Measurements from ENCODE around the gene PRKAG1. TPM values are rescaled to one million over a fixed set of nuclear protein-coding genes. Genes with fewer than 3 reads are reported as not detected.

Gene PRKAG1
- total RNA-seq, 6 experiments from 2014 or later = 79.0 to 92.0 (median 83.3) TPM

GRCh38 chr12:48977290-48978281, 41.0 kb downstream of the PRKAG1 start:
- peak; percentile 74 for DNase-seq
- Mint-ChIP-seq H3K4me3 (no peak overlapping the region; the same call in 1 of the 2 replicates), H3K36me3 (ENCODE audit: low read depth) (peaks cover 6% of the 10 kb centered on the region; the same call in 1 of the 2 replicates), H3K4me1 (ENCODE audit: low read depth) (peaks cover 58% of the 10 kb centered on the region), H3K27me3 (ENCODE audit: insufficient read depth) (peaks cover 52% of the 10 kb centered on the region), H3K9me3 (no peaks in the 10 kb centered on the region), H3K27ac (peak overlapping the region; percentile 44)
- TF ChIP-seq CTCF (IDR thresholded peaks at IDR 0.05) = peak; percentile 88

DNA sequence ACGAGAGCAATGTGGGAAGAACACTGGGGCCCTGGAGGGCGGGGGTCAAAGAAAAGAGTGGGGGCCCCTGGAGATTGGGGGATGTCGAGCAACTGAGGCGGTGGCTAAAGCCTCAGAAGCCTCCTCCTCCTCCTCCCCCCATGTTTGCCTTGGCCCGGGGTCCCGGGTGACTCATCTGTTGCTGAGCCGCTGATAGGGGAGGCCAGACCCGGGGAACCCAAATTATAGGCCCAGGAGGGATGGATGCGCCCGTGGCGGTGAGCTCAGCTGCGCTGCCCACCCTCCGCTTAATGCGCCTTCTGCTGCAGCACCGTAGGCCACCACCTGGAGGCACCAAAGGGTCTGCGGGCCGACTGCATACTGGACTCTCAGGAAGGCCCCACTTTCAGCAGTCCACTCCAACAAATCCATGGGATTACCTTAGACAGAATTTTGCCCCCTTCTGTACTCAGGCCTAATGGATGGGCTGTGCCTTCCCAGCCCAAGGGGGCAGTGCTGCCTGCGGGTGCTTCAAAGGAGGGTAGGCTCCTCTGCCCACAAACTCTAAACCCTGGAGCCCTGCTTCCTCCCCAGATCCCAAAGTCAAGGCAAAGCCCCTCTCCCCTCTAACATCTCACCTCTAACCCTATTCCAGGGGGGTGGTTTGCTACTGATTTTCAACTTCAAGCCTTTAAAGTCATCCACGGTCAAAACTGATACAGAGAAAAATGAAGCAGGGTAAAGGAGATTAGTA, 44.5 kb downstream of the PRKAG1 start:
- peak; percentile 80 for TF ChIP-seq CTCF (IDR thresholded peaks at IDR 0.05)
- DNase-seq = peak; percentile 33
- H3K4me3 Mint-ChIP-seq = no peak overlapping the region
- no peaks in the 10 kb centered on the region for H3K36me3 Mint-ChIP-seq (ENCODE audit: low read depth)
- H3K4me1 Mint-ChIP-seq (ENCODE audit: low read depth) = peaks cover 65% of the 10 kb centered on the region
- H3K9me3 Mint-ChIP-seq = no peaks in the 10 kb centered on the region
- H3K27ac Mint-ChIP-seq = no peak overlapping the region
- H3K27me3 Mint-ChIP-seq (ENCODE audit: insufficient read depth) = peaks cover 36% of the 10 kb centered on the region

- TF ChIP-seq CTCF (IDR thresholded peaks at IDR 0.05) = no peak
- Mint-ChIP-seq H3K9me3 (no peaks in the 10 kb centered on the region), H3K27me3 (ENCODE audit: insufficient read depth) (peaks cover 34% of the 10 kb centered on the region), H3K36me3 (ENCODE audit: low read depth) (no peaks in the 10 kb centered on the region), H3K27ac (no peak overlapping the region), H3K4me3 (no peak overlapping the region), H3K4me1 (ENCODE audit: low read depth) (peaks cover 64% of the 10 kb centered on the region)
- DNase-seq = no peak
These were observed 45.0 kb downstream of the PRKAG1 start for GRCh38 chr12:48973531-48973930.

DNA sequence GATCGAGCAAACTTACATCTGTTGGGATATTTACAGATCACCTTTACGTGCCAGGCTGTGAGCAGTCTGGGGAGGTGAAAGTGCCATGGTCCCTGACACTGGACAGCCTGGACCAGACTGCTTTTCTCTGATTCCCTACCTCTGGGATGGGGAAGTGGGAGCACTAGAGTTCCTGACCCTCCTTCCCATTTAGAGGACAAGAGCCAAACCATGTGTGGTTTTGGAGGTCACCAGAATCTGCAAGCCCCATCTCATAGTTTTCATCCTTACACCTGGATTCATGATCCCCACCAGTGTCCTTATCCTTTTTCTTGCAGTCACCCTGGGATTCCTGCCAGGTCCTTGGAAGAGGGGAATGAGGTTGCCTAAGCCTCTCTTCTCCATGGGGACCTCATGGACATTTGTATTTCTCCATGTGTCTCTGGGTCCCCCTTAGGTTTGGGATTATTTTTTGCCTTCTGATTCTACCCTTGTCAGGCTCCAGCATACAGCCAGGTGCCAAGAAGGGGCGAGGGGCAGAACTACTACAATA, 45.6 kb downstream of the PRKAG1 start:
- Mint-ChIP-seq H3K36me3 (ENCODE audit: low read depth) (no peaks in the 10 kb centered on the region), H3K4me3 (peak overlapping the region; percentile 83; the same call in 1 of the 2 replicates), H3K27ac (peak overlapping the region; percentile 19; the same call in 1 of the 2 replicates), H3K27me3 (ENCODE audit: insufficient read depth) (peaks cover 32% of the 10 kb centered on the region), H3K4me1 (ENCODE audit: low read depth) (peaks cover 64% of the 10 kb centered on the region), H3K9me3 (no peaks in the 10 kb centered on the region)
- TF ChIP-seq CTCF (IDR thresholded peaks at IDR 0.05) = no peak; the same call in 1 of the 2 replicates
- DNase-seq = no peak

GRCh38 chr12:48972213-48972951, 46.2 kb downstream of the PRKAG1 start:
- H3K36me3 Mint-ChIP-seq (ENCODE audit: low read depth) = no peaks in the 10 kb centered on the region
- H3K4me3 Mint-ChIP-seq = peak overlapping the region; percentile 83

More at GRCh38 chr12:48972213-48972951, 46.2 kb downstream of the PRKAG1 start:
- DNase-seq = peak; percentile 83
- Mint-ChIP-seq H3K9me3 (no peaks in the 10 kb centered on the region), H3K27me3 (ENCODE audit: insufficient read depth) (peaks cover 27% of the 10 kb centered on the region), H3K27ac (peak overlapping the region; percentile 19; the same call in 1 of the 2 replicates), H3K4me1 (ENCODE audit: low read depth) (peaks cover 58% of the 10 kb centered on the region)
- TF ChIP-seq CTCF (IDR thresholded peaks at IDR 0.05) = peak; percentile 61; the same call in 1 of the 2 replicates
